Right forelimb (tissue), 1 donor: ENCODE data around the gene OR5AP2.
"Not testable (repeated sequence)": the region's sequence is repeated elsewhere in the genome, so short reads cannot be mapped to it uniquely, and the experiment has no call there.

Experiments used
- DNase-seq: peaks from one replicate; pipeline ENCODE4 v3.0.0-alpha.2; 2018

The OR5AP2 gene

DNA sequence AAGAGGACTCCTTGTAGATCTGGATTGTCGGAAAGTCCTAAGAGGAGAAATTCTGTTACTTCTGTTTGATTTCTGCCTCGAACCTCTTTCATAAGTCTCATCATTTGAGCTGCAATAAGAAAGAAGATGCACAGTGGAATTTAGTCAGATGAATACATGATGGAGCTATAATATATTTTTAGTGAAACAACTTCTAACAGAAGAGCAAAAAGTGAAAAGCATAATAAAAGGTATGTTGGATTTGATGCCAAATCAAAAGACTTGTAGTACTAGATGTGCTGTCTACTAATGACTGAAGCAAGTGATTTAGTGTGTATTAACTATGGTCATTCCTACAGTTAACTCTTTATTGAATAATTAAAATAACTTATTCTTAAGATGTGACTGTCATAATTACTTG lies at the start of gene OR5AP2:
Gene OR5AP2 (minus strand): TSS at position 101 of the 400 bp plus-strand sequence. CDS start 0 bp downstream, at position 101.
- DNase-seq: no peak

DNA sequence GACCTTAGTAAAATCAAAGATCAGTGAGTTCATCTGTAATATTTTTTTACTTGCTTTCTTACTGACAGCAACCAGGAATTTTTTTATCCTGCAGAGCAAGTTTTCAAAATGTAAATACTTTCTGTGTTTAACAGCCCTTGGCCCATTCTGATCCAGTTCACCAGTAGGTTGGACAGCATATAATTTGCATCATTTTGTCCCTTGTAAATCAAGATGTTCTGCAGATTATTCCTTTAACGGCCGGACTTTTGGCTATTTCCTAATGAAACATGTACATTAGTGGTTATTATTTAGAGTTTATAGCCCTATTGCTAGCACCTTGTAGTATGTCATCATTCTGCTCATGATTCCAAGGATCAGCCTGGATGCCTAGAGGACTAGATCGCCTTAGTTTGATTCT lies 48.9 kb upstream of the OR5AP2 start:
- DNase-seq: not testable (repeated sequence)

DNA sequence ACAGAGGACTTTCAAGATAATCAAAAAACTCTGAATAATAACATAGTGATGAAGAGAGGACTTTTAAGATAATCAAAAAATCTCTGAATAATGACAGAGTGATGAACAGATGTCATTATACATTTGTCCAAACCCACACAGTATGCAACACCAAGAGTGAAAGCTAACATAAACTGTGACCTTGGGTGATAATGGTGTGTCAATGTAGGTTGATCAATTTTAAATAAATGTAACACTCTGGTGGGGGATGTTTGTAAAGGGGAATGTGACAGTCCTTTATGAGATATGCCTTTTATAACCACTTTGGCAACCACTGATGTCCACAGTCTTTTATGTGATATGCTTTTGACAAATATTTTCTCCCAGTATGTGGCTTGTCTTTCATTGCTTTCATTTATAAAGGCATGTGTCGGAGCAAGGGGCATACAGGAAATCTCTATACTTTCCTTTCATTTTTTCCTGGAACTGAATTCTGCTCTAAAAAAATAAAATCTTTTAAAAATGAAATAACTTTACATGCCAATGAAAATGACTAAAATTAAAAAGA lies 46.4 kb upstream of the OR5AP2 start:
- DNase-seq: no peak

DNA sequence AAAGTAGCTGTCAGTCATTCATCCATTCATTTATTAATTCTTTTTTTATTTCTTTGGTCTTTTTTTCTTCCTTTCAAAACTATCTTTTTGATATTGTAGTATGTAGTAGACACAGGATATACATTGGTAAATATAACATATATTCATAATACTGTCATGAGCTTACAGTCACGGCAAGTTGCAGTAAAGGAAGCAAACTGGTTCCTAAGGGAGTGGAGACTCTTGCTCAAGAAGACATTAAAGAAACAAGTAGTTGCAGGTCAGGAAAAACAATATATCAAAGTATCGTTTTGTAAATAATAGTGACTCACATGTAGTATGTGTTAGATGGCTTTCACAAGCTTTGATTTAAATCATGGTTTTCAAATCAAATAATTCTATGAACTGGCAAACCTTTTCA lies 28.7 kb upstream of the OR5AP2 start:
- DNase-seq: no peak

DNA sequence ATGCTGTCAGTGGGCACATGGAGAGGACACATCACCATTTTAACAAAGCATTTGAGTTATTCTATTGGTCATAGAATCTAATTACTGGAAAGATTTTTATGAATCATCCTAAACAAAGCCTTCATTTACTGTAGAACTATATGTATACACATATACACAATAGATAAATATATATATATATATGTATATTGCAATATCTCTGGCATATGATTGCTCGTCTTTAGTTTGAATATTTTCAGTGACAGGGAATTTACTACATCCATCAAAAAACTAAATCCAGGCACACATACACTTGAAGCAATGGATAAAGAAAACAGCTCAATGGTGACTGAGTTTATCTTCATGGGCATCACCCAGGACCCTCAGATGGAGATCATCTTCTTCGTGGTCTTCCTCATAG lies 21.1 kb upstream of the OR5AP2 start, which contains the start of gene OR5AR1:
Gene OR5AR1 (plus strand): TSS at position 301 of the 400 bp plus-strand sequence. CDS start 0 bp downstream, at position 301.
- DNase-seq: no peak

DNA sequence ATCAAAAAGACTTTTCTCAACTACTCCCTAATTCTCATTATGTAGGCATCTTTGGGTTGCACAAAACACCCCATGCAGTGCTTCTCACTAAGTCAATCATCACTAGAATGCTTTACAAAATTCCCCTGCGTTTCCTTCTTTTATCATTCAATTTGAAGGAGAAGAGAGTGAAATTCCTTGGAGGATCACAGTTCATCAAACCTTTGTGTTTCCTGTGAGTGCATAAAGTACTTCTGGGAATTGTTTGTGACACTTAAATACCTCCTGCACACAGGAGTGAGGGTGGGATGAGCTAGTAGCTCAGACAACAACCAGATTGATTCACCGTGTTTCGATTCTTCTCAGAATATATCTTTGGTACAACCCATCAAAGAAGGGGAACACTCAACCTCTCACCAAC lies 17.5 kb upstream of the OR5AP2 start:
- DNase-seq: no peak

DNA sequence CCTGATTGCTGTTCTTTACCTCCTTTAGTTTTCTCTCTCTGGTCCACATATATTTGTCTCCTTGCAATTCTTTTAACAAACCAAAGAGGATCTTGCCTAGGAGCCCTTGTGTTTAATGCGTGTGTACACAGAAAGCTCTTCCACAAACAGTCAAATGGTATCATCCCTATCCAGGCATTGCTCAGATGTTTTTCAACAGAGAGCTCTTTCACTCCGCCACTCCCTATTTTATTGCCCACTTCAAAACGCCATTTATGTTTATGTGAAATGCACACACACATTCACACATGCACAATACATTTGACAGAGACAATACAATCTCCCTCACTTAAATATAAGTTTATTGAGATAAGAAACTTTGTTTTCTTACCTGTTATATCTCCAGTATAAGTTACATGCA lies 4.7 kb downstream of the OR5AP2 start:
- DNase-seq: no peak

DNA sequence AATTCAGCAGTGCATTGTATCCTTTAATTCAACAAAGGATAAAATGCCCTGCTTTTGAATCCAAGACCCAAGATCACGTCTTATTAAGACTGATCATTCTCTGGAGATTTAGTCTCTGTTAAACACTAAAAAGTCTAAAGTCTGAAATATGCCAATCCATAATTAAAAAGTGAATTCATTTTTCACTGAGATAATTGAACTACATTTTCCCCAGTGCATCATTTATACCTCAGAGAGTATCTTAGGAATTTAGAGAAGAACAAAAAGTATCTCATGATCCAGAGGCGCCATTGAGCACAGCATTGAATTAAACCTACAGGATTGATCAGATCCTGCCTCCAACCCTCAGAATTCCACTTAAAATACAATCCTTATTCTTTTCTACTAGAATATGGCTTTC lies 5.4 kb downstream of the OR5AP2 start:
- no peak for DNase-seq

DNA sequence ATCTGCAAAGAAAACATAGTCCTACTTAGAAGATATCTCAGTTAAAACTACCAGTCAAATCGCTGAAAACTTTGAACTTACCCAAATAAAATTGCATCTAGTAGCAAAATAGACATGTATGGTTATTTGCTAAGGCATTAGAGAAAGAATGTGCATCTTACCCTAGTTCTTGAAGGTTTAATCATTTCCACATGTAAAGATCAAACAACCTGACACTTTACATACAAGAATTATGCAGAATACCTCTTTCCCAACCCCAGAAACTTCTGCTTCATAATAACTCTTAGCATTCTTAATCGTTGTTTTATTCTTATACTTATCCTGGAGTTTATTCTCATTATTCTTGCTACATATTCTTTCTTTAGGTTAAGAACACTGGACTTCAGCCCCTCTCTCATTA lies 9.9 kb downstream of the OR5AP2 start:
- DNase-seq: no peak

DNA sequence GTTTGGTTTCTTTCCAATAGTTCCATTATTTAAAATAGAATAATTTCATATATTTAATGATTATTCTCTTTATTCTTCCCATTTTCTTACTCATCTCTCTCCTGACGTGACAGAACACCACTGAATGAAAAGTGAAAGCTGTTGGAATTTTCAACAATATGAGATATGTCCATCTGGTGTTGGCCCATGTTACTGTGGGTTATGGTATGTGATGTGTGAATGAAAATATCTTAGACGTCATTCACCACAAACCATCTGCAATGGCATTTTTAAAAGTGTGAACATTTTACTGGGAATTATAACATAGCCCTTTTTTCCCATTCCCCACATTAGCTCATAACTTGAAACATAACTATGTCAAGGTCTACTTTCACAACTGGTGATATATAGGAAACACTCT lies 16.3 kb downstream of the OR5AP2 start:
- no peak for DNase-seq

DNA sequence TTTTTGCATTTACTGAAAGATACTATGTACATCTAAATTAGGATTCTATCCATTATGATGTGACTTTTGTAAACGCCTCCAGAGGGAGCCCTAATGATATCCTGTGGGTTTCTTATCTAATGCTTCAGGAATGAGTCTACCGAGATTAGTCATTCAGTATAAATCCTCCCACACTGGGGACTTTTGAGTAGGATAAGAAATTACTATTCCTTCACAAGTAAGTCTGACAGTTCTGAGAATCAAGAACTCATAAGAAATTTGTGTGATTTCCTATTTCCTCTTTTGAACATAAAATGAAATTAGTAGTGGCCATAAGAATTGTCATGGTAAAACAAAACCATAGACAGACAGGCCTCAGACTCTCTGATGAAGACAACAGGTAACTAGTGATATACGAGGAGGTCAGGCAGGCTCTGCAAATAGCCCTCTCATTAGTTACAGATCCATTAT lies 17.6 kb downstream of the OR5AP2 start:
- no peak for DNase-seq

DNA sequence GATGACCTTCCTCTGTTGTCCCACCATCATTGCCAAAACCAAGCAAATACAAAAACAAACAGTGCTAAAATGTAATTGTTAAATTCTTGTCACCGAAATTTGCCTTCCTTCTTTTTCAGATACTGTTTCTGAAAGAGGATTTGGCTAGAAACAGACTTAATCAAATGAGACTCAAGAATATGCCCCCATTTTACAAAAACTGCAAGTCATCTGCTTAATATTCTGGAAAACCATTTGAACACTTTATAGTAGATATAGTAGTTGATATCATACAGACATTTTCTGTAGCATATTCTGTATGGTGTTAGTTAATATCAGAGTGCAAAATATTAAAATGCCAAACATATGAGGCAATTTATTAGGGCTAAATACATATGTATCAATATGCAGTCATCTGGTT lies 31.1 kb downstream of the OR5AP2 start:
- no peak for DNase-seq

DNA sequence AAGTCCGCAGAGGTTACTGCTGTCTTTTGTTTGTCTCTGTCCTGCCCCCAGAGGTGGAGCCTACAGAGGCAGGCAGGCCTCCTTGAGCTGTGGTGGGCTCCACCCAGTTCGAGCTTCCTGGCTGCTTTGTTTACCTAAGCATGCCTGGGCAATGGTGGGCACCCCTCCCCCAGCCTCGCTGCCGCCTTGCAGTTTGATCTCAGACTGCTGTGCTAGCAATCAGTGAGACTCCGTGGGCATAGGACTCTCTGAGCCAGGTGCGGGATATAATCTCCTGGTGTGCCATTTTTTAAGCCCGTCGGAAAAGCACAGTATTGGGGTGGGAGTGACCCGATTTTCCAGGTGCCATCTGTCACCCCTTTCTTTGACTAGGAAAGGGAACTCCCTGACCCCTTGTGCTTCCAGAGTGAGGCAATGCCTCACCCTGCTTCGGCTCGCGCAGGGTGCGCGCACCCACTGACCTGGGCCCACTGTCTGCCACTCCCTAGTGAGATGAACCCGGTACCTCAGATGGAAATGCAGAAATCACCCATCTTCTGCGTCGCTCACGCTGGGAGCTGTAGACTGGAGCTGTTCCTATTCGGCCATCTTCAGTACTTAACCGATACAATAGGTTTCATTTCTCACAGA lies 50.0 kb downstream of the OR5AP2 start:
- DNase-seq: not testable (repeated sequence)
